ENCODE measurements around the gene CDH22.

Gene CDH22

GRCh38 chr20:46151936-46152335 is 156.4 kb downstream of the CDH22 start:
- H3K4me3 ChIP-seq (ENCODE audit: low read length): no peak overlapping the region
- no peak for TF ChIP-seq ZNF274 (IDR thresholded peaks at IDR 0.05; ENCODE audit: low read depth, low read length)

GRCh38 chr20:46150943-46151342 is 157.4 kb downstream of the CDH22 start:
- H3K4me3 ChIP-seq (ENCODE audit: low read length): no peak overlapping the region
- no peak for TF ChIP-seq ZNF274 (IDR thresholded peaks at IDR 0.05; ENCODE audit: low read depth, low read length)

- no peak overlapping the region for H3K4me3 ChIP-seq (ENCODE audit: low read length)
- no peak for TF ChIP-seq ZNF274 (IDR thresholded peaks at IDR 0.05; ENCODE audit: low read depth, low read length)
These were observed 159.7 kb downstream of the CDH22 start for GRCh38 chr20:46148313-46149208.

GRCh38 chr20:46145713-46146112 is 162.6 kb downstream of the CDH22 start:
- H3K4me3 ChIP-seq (ENCODE audit: low read length): no peak overlapping the region
- no peak for TF ChIP-seq ZNF274 (IDR thresholded peaks at IDR 0.05; ENCODE audit: low read depth, low read length)

- no peak for TF ChIP-seq ZNF274 (IDR thresholded peaks at IDR 0.05; ENCODE audit: low read depth, low read length)
- no peak overlapping the region for H3K4me3 ChIP-seq (ENCODE audit: low read length)
These were observed 163.8 kb downstream of the CDH22 start for GRCh38 chr20:46144432-46145025.

GRCh38 chr20:46142124-46142523 is 166.2 kb downstream of the CDH22 start:
- no peak for TF ChIP-seq ZNF274 (IDR thresholded peaks at IDR 0.05; ENCODE audit: low read depth, low read length)
- no peak overlapping the region for H3K4me3 ChIP-seq (ENCODE audit: low read length)

GRCh38 chr20:46139908-46140482 is 168.3 kb downstream of the CDH22 start:
- no peak overlapping the region for H3K4me3 ChIP-seq (ENCODE audit: low read length)
- TF ChIP-seq ZNF274 (IDR thresholded peaks at IDR 0.05; ENCODE audit: low read depth, low read length): no peak

- no peak for TF ChIP-seq ZNF274 (IDR thresholded peaks at IDR 0.05; ENCODE audit: low read depth, low read length)
- no peak overlapping the region for H3K4me3 ChIP-seq (ENCODE audit: low read length)
These were observed 168.9 kb downstream of the CDH22 start for GRCh38 chr20:46139266-46139889.

GRCh38 chr20:46137816-46138215 is 170.5 kb downstream of the CDH22 start:
- no peak overlapping the region for H3K4me3 ChIP-seq (ENCODE audit: low read length)
- no peak for TF ChIP-seq ZNF274 (IDR thresholded peaks at IDR 0.05; ENCODE audit: low read depth, low read length)

- TF ChIP-seq ZNF274 (IDR thresholded peaks at IDR 0.05; ENCODE audit: low read depth, low read length): no peak
- H3K4me3 ChIP-seq (ENCODE audit: low read length): no peak overlapping the region
These were observed 172.3 kb downstream of the CDH22 start for GRCh38 chr20:46135856-46136633.

GRCh38 chr20:46134716-46135115 is 173.6 kb downstream of the CDH22 start:
- H3K4me3 ChIP-seq (ENCODE audit: low read length): no peak overlapping the region
- no peak for TF ChIP-seq ZNF274 (IDR thresholded peaks at IDR 0.05; ENCODE audit: low read depth, low read length)

- no peak overlapping the region for H3K4me3 ChIP-seq (ENCODE audit: low read length)
- TF ChIP-seq ZNF274 (IDR thresholded peaks at IDR 0.05; ENCODE audit: low read depth, low read length): no peak
These were observed 174.2 kb downstream of the CDH22 start for GRCh38 chr20:46133886-46134654.

GRCh38 chr20:46132705-46133120 is 175.6 kb downstream of the CDH22 start:
- TF ChIP-seq ZNF274 (IDR thresholded peaks at IDR 0.05; ENCODE audit: low read depth, low read length): no peak
- no peak overlapping the region for H3K4me3 ChIP-seq (ENCODE audit: low read length)
